HL-60 (cell line): ENCODE measurements around the gene PDE11A.
A peak's percentile ranks its signal among the peaks of the same experiment; 100 is the strongest.

Source experiments
- DNase-seq, 2 experiments: peaks; one replicate each; pipeline ENCODE4 v3.0.0-alpha.2; 2010 to 2020; ENCODE audit warnings: low read depth in 1 of 2, low spot score in 1 of 2
- H3K27ac ChIP-seq: fragments of 250-450 bp; sonication (Bioruptor Pico); replicated peaks from 2 replicates; pipeline ENCODE4 v1.5.1; 2020; ENCODE audit warnings: mild to moderate bottlenecking, moderate library complexity
- H3K27me3 ChIP-seq: fragments of 250-450 bp; sonication (Bioruptor Pico); 2 replicates; pipeline ENCODE4 v1.5.1; 2021; ENCODE audit warnings: mild to moderate bottlenecking, moderate library complexity; ENCODE audit not compliant: insufficient read depth, poor library complexity, severe bottlenecking
- H3K4me3 ChIP-seq: replicated peaks from 2 replicates; pipeline ENCODE4 v1.5.1; 2011; ENCODE audit warnings: mild to moderate bottlenecking, control low read depth, low read length; ENCODE audit not compliant: insufficient read depth
- GABPA ChIP-seq: IDR thresholded peaks from 2 replicates; pipeline ENCODE4 v1.6.1; 2012; ENCODE audit warnings: low read depth
- POLR2AphosphoS5 ChIP-seq: IDR thresholded peaks from 2 replicates; pipeline ENCODE4 v1.6.1; 2012; ENCODE audit warnings: low read depth
- SPI1 ChIP-seq: IDR thresholded peaks from 2 replicates; pipeline ENCODE4 v1.6.1; 2012; ENCODE audit warnings: low read depth, mild to moderate bottlenecking, borderline replicate concordance
- TF ChIP-seq, protein P1 (sequence below): IDR thresholded peaks from 2 replicates; pipeline ENCODE4 v1.6.1; 2012; ENCODE audit warnings: low read depth; ENCODE audit not compliant: insufficient replicate concordance
- TF ChIP-seq, protein P2 (sequence below): IDR thresholded peaks from one replicate; pipeline ENCODE4 v1.5.1; 2011; ENCODE audit warnings: low read length, control low read depth, inconsistent platforms; ENCODE audit not compliant: insufficient read depth

PDE11A gene

DNA sequence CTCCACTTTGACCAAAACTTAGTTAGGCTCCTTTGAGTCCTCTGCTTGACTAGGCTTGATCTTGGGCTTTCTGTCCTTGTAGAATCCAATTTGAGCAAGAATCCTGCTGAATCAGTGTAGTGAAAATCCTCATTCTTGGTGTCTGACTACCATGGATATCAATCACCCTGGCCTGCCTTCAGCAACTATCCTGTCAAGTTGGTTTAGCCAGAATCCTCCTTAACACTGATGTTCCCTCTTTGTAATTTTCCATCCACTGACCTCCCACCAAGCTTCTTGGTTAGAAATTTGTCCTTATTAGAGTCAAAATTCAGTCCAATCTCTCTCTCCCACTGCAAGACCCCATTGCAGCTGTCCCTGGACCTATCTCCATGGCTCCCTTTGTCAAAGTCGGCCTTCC, 39.2 kb upstream of the PDE11A start:
- no peak overlapping the region for H3K27ac ChIP-seq
- H3K4me3 ChIP-seq = no peak overlapping the region
- no peak for DNase-seq
- TF ChIP-seq, protein P1, sequence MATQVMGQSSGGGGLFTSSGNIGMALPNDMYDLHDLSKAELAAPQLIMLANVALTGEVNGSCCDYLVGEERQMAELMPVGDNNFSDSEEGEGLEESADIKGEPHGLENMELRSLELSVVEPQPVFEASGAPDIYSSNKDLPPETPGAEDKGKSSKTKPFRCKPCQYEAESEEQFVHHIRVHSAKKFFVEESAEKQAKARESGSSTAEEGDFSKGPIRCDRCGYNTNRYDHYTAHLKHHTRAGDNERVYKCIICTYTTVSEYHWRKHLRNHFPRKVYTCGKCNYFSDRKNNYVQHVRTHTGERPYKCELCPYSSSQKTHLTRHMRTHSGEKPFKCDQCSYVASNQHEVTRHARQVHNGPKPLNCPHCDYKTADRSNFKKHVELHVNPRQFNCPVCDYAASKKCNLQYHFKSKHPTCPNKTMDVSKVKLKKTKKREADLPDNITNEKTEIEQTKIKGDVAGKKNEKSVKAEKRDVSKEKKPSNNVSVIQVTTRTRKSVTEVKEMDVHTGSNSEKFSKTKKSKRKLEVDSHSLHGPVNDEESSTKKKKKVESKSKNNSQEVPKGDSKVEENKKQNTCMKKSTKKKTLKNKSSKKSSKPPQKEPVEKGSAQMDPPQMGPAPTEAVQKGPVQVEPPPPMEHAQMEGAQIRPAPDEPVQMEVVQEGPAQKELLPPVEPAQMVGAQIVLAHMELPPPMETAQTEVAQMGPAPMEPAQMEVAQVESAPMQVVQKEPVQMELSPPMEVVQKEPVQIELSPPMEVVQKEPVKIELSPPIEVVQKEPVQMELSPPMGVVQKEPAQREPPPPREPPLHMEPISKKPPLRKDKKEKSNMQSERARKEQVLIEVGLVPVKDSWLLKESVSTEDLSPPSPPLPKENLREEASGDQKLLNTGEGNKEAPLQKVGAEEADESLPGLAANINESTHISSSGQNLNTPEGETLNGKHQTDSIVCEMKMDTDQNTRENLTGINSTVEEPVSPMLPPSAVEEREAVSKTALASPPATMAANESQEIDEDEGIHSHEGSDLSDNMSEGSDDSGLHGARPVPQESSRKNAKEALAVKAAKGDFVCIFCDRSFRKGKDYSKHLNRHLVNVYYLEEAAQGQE = no peak
- H3K27me3 ChIP-seq = no peaks in the 10 kb centered on the region

DNA sequence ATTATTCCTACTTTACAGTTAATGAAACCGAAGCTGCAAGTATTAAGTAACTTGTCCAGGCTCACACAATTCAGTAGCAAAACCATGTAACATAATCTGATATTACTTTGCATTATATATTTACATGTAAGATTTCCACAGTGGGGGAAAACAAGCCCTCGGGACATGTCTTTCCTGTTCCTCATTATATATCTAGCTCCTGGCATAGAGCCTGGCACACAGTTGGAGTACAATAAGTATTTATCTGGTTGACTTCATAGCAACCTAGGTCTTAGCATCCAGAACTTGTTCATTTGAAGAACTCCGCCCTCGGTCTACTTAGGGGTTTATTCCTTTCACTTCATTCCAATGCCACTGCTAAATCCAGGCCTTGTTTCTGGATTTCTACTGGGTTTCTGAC, 38.1 kb upstream of the PDE11A start:
- H3K27ac ChIP-seq = no peak overlapping the region
- H3K27me3 ChIP-seq = no peaks in the 10 kb centered on the region
- DNase-seq = no peak
- TF ChIP-seq SPI1 (no peak), GABPA (no peak), POLR2AphosphoS5 (no peak)
- TF ChIP-seq, protein P1 = no peak
- TF ChIP-seq, protein P2, sequence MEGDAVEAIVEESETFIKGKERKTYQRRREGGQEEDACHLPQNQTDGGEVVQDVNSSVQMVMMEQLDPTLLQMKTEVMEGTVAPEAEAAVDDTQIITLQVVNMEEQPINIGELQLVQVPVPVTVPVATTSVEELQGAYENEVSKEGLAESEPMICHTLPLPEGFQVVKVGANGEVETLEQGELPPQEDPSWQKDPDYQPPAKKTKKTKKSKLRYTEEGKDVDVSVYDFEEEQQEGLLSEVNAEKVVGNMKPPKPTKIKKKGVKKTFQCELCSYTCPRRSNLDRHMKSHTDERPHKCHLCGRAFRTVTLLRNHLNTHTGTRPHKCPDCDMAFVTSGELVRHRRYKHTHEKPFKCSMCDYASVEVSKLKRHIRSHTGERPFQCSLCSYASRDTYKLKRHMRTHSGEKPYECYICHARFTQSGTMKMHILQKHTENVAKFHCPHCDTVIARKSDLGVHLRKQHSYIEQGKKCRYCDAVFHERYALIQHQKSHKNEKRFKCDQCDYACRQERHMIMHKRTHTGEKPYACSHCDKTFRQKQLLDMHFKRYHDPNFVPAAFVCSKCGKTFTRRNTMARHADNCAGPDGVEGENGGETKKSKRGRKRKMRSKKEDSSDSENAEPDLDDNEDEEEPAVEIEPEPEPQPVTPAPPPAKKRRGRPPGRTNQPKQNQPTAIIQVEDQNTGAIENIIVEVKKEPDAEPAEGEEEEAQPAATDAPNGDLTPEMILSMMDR = no peak
- H3K4me3 ChIP-seq = no peak overlapping the region

DNA sequence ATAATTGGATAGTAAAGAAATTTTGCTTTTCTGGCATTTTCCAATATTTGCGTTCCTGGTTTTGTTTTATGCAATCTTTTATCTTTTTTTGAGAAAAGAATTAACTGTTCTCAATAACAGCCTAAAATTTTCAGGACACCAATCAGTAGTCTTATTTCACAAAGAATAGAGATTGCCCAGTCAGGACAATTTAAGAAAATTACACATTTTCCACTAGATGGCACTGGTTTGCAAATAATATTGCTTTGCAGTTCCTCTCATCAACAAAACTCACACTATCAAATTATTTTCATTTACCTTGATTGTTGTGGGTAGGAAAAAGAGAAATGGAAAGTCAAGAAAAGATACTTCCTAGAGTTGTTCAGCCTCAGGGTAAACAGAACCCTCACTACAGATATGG, 37.2 kb upstream of the PDE11A start:
- Histone ChIP-seq H3K27ac (no peak overlapping the region), H3K27me3 (no peaks in the 10 kb centered on the region), H3K4me3 (no peak overlapping the region)
- TF ChIP-seq, protein P2 = peak; percentile 11
- no peak for TF ChIP-seq GABPA
- peak; percentile 67; the same call in 1 of the 2 replicates for TF ChIP-seq SPI1
- TF ChIP-seq, protein P1 = no peak
- DNase-seq = no peak

DNA sequence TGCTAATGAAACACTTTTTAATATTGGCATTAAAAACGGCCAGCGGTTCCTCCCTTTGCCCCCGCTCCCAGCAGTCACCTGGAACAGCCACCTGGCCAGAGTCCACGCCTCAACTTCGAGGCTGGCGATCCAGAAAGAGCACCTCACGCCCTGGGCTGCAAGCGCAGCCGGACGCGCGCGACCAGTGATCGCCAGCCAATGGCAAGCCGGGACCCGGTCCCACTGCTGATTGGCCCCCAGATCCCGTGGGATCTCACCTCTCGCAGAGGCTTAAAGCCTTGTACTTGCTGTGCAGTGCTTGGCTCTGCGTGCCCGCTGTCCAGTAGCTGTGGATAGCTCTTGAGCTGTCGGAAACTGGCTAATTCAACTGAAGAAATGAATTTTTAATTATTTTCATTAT, 35.6 kb upstream of the PDE11A start:
- no peak for TF ChIP-seq POLR2AphosphoS5
- TF ChIP-seq GABPA = no peak
- no peak for TF ChIP-seq SPI1
- TF ChIP-seq, protein P2 = no peak
- TF ChIP-seq, protein P1 = no peak
- no peaks in the 10 kb centered on the region for H3K27me3 ChIP-seq
- H3K27ac ChIP-seq = no peak overlapping the region
- H3K4me3 ChIP-seq = no peak overlapping the region
- no peak for DNase-seq
